Hepatocyte (in vitro differentiated cells): ENCODE data around the gene GAST.

Source experiments
- EZH2 ChIP-seq: fragments of 200-600 bp; sonication (generic); IDR thresholded peaks from 2 replicates; pipeline ENCODE4 v1.6.1; 2016; ENCODE audit warnings: antibody characterized with exemption, mild to moderate bottlenecking, borderline replicate concordance
- TF ChIP-seq, protein P1 (sequence below): fragments of 200-600 bp; sonication (generic); IDR thresholded peaks from 2 replicates; pipeline ENCODE4 v1.5.1; 2016; ENCODE audit warnings: antibody characterized with exemption, mild to moderate bottlenecking; ENCODE audit not compliant: poor library complexity

DNA sequence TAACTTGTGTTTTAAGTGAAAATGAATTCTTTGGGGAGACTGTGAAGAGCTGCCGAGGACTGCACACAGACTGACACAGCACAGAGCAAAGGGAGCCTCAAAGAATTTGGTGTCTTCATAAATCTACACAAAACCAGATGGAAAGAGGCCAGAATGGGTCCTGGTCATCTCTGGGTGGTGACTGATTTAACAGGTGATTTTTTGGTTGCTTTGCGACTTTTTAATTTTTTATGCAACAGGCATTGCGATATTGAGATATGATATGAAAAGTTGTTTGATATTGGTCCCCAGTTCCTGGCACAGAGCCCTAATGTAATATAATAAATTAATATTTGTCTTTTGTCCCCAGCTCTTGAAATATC, 36.1 kb upstream of the GAST start:
- TF ChIP-seq, protein P1, sequence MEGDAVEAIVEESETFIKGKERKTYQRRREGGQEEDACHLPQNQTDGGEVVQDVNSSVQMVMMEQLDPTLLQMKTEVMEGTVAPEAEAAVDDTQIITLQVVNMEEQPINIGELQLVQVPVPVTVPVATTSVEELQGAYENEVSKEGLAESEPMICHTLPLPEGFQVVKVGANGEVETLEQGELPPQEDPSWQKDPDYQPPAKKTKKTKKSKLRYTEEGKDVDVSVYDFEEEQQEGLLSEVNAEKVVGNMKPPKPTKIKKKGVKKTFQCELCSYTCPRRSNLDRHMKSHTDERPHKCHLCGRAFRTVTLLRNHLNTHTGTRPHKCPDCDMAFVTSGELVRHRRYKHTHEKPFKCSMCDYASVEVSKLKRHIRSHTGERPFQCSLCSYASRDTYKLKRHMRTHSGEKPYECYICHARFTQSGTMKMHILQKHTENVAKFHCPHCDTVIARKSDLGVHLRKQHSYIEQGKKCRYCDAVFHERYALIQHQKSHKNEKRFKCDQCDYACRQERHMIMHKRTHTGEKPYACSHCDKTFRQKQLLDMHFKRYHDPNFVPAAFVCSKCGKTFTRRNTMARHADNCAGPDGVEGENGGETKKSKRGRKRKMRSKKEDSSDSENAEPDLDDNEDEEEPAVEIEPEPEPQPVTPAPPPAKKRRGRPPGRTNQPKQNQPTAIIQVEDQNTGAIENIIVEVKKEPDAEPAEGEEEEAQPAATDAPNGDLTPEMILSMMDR = no peak
- TF ChIP-seq EZH2 = no peak
